ENCODE results near the gene PDSS1. TPM values are rescaled to one million over a fixed set of nuclear protein-coding genes. Genes with fewer than 3 reads are reported as not detected.

PDSS1 gene
- polyA plus RNA-seq, 1 donor from 2014 or later = 13.0 TPM

- Histone ChIP-seq H3K9me2 (ENCODE audit: insufficient read depth, low read length) (no peaks in the 10 kb centered on the region), H4K20me1 (ENCODE audit: insufficient read depth) (no peaks in the 10 kb centered on the region), H2AFZ (ENCODE audit: low read depth, low read length) (no peak overlapping the region), H3K27me3 (ENCODE audit: insufficient read depth, low read depth, low read length) (no peaks in the 10 kb centered on the region), H3K4me2 (ENCODE audit: low read length) (no peak overlapping the region), H3K36me3 (ENCODE audit: insufficient read depth, low read length) (no peaks in the 10 kb centered on the region), H3K27ac (ENCODE audit: low read length) (no peak overlapping the region), H3F3A (ENCODE audit: insufficient read depth, low read length, poor library complexity, severe bottlenecking) (no peaks in the 10 kb centered on the region), H3K79me2 (replicated peaks; ENCODE audit: insufficient read depth, low read length) (no peaks in the 10 kb centered on the region), H3K4me3 (ENCODE audit: low read length) (no peak overlapping the region), H3K9me3 (ENCODE audit: low read length) (no peaks in the 10 kb centered on the region), H3K9ac (ENCODE audit: low read length) (no peak overlapping the region)
- TF ChIP-seq CTCF (IDR thresholded peaks at IDR 0.05; ENCODE audit: poor library complexity, severe bottlenecking) (no peak), MXI1 (conservative IDR thresholded peaks at IDR 0.05; ENCODE audit: poor library complexity, severe bottlenecking) (no peak), POLR2AphosphoS5 (IDR thresholded peaks at IDR 0.05) (no peak), RAD21 (conservative IDR thresholded peaks at IDR 0.05) (no peak)
Observed at GRCh38 chr10:26776258-26776657, 78.8 kb downstream of the PDSS1 start.

GRCh38 chr10:26777686-26778085, 80.2 kb downstream of the PDSS1 start:
- Histone ChIP-seq H3K79me2 (replicated peaks; ENCODE audit: insufficient read depth, low read length) (no peaks in the 10 kb centered on the region), H3K27ac (ENCODE audit: low read length) (no peak overlapping the region), H3K9me3 (ENCODE audit: low read length) (no peaks in the 10 kb centered on the region), H3K9me2 (ENCODE audit: insufficient read depth, low read length) (no peaks in the 10 kb centered on the region), H4K20me1 (ENCODE audit: insufficient read depth) (no peaks in the 10 kb centered on the region), H3K4me2 (ENCODE audit: low read length) (no peak overlapping the region), H3F3A (ENCODE audit: insufficient read depth, low read length, poor library complexity, severe bottlenecking) (no peaks in the 10 kb centered on the region), H3K9ac (ENCODE audit: low read length) (no peak overlapping the region), H2AFZ (ENCODE audit: low read depth, low read length) (no peak overlapping the region), H3K36me3 (ENCODE audit: insufficient read depth, low read length) (no peaks in the 10 kb centered on the region), H3K27me3 (ENCODE audit: insufficient read depth, low read depth, low read length) (no peaks in the 10 kb centered on the region), H3K4me3 (ENCODE audit: low read length) (no peak overlapping the region)
- TF ChIP-seq SMC3 (conservative IDR thresholded peaks at IDR 0.05; ENCODE audit: poor library complexity) (no peak), TAF1 (IDR thresholded peaks at IDR 0.05; ENCODE audit: low read depth) (no peak), RAD21 (conservative IDR thresholded peaks at IDR 0.05) (no peak), EP300 (conservative IDR thresholded peaks at IDR 0.05; ENCODE audit: poor library complexity, severe bottlenecking) (no peak), MXI1 (conservative IDR thresholded peaks at IDR 0.05; ENCODE audit: poor library complexity, severe bottlenecking) (no peak), REST (IDR thresholded peaks at IDR 0.05; ENCODE audit: borderline replicate concordance) (no peak), POLR2AphosphoS5 (IDR thresholded peaks at IDR 0.05) (no peak), CTCF (IDR thresholded peaks at IDR 0.05; ENCODE audit: poor library complexity, severe bottlenecking) (no peak), EZH2 (IDR thresholded peaks at IDR 0.05; ENCODE audit: borderline replicate concordance, insufficient read depth, low read length, poor library complexity, severe bottlenecking) (no peak)
